Uterus (tissue), 4 donors: ENCODE measurements around the gene GRM8. TPM values are rescaled to one million over a fixed set of nuclear protein-coding genes. Genes with fewer than 3 reads are reported as not detected.

Experiments
- DNase-seq, 2 donors: peaks; one replicate each; pipeline ENCODE4 v3.0.0-alpha.2; 2019 to 2020
- H3K27ac ChIP-seq, 2 donors: fragments of 200-600 bp; sonication (generic); 1 replicate in 1 of 2; 2 replicates in 1 of 2; pipeline ENCODE4 v1.5.1; 2016 to 2018
- H3K27me3 ChIP-seq, 2 donors: fragments of 200-600 bp; sonication (generic); one replicate each; pipeline ENCODE4 v1.5.1; 2018 to 2019; ENCODE audit warnings: control low read depth in 1 of 2
- H3K36me3 ChIP-seq, 2 donors: fragments of 200-600 bp; sonication (generic); one replicate each; pipeline ENCODE4 v1.5.1; 2019; ENCODE audit warnings: control low read depth in 1 of 2
- H3K4me1 ChIP-seq, 2 donors: fragments of 200-600 bp; sonication (generic); one replicate each; pipeline ENCODE4 v1.5.1; 2018 to 2019; ENCODE audit warnings: control low read depth in 1 of 2
- H3K4me3 ChIP-seq, 2 donors: fragments of 200-600 bp; sonication (generic); 1 replicate in 1 of 2; 2 replicates in 1 of 2; pipeline ENCODE4 v1.5.1; 2018 to 2019; ENCODE audit warnings: mild to moderate bottlenecking in 1 of 2
- H3K9me3 ChIP-seq, 2 donors: fragments of 200-600 bp; sonication (generic); one replicate each; pipeline ENCODE4 v1.5.1; 2019; ENCODE audit warnings: control low read depth in 1 of 2
- POLR2A ChIP-seq, 2 donors: fragments of 450-650 bp; IDR thresholded peaks; one replicate each; pipeline ENCODE4 v1.6.1; 2016; ENCODE audit warnings: antibody characterized with exemption in 2 of 2, mild to moderate bottlenecking in 1 of 2, moderate library complexity in 1 of 2
- intact Hi-C: fragments of 100-400 bp; cut with DNase I; formaldehyde crosslinking; loops from one replicate; pipeline ENCODE4 v1.15.1; 2023; ENCODE audit warnings: low total_unique reads
- microRNA counts, 2 donors: library from miRNA; unstranded; fragments of <30 nt; microRNA quantifications; one replicate each; lab custom pipeline; 2016 to 2017
- microRNA-seq: library from miRNA; unstranded; fragments of <30 nt; microRNA quantifications from one replicate; pipeline ENCODE4, GENCODE V29; 2016; ENCODE audit warnings: borderline microRNAs expressed, borderline replicate concordance
- small RNA-seq: library from RNA; depleted of rRNA; stranded (forward); fragments of <200 nt; gene quantifications from one replicate; pipeline ENCODE3, GENCODE V24; 2016
- total RNA-seq, 4 donors: library from RNA; depleted of rRNA in 3 of 4; stranded (reverse); fragments of >200 nt in 3 of 4; gene quantifications; one replicate each; pipeline versions ENCODE4 v1.1.0 to v1.2.4, GENCODE V29; 2014 to 2023
- TF ChIP-seq, protein P1 (sequence below), 4 experiments: fragments of 200-600 bp in 2 of 4; fragments of 450-650 bp in 2 of 4; sonication (generic) in 2 of 4; IDR thresholded peaks; one replicate each; pipeline ENCODE4 v1.5.1; 2016 to 2019; ENCODE audit warnings: antibody characterized with exemption in 4 of 4, mild to moderate bottlenecking in 2 of 4, moderate library complexity in 1 of 4
- donor health status: DM: yes; HTN: yes; CAD: no.

GRM8 gene
- total RNA-seq, 4 donors from 2014 or later, result 3.9 TPM; not detected in 3

DNA sequence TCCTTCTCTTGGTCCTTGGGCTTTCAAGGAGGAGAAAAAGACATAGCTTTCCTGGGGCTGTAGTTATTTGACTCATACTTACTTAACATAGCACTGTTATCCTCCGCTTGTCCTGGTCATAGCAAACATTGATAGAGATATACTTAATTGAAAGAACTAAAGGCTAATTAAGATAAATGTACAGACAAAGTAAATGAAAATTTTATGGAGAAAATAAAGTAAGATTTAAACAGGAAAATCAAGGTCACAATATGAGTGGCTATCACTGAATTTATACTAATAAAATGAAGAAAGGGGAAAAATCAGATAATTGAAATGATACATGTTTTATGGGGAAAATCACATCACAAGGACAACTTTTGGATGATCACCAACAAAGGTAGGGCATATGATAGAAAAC, 849.7 kb downstream of the GRM8 start:
- H3K9me3 ChIP-seq, result no peaks in the 10 kb centered on the region
- H3K4me1 ChIP-seq, result no peaks in the 10 kb centered on the region
- intact Hi-C loops, result no loop called here
- no peaks in the 10 kb centered on the region for H3K27me3 ChIP-seq
- no peak for DNase-seq
- H3K27ac ChIP-seq, result no peak overlapping the region
- no peaks in the 10 kb centered on the region for H3K36me3 ChIP-seq
- no peak overlapping the region for H3K4me3 ChIP-seq
- TF ChIP-seq, protein P1, sequence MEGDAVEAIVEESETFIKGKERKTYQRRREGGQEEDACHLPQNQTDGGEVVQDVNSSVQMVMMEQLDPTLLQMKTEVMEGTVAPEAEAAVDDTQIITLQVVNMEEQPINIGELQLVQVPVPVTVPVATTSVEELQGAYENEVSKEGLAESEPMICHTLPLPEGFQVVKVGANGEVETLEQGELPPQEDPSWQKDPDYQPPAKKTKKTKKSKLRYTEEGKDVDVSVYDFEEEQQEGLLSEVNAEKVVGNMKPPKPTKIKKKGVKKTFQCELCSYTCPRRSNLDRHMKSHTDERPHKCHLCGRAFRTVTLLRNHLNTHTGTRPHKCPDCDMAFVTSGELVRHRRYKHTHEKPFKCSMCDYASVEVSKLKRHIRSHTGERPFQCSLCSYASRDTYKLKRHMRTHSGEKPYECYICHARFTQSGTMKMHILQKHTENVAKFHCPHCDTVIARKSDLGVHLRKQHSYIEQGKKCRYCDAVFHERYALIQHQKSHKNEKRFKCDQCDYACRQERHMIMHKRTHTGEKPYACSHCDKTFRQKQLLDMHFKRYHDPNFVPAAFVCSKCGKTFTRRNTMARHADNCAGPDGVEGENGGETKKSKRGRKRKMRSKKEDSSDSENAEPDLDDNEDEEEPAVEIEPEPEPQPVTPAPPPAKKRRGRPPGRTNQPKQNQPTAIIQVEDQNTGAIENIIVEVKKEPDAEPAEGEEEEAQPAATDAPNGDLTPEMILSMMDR (IDR thresholded peaks at IDR 0.05), result no peak
- no peak for TF ChIP-seq POLR2A (IDR thresholded peaks at IDR 0.05)

DNA sequence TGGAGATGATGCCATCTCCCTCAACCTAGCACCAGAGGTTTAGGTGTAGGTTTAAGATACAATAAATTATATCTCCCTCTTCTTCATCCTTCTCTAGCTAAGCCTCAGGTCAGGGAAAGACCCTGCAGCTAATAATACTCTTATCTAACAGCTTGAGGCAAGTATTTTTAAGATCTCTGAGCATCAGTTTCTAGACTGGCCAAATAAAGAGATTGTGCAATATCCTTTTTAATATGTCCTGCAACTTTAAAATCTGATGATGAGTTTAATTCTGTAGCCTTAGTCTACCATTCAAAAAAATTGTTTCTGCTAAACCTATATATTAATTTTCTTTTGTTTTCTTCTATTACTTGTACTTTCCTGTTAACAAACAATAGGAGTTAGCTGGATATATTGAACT, 850.8 kb downstream of the GRM8 start:
- intact Hi-C loops, result no loop called here
- no peak for DNase-seq
- Histone ChIP-seq H3K9me3 (no peaks in the 10 kb centered on the region), H3K4me1 (no peaks in the 10 kb centered on the region), H3K4me3 (no peak overlapping the region), H3K27me3 (no peaks in the 10 kb centered on the region), H3K27ac (no peak overlapping the region), H3K36me3 (no peaks in the 10 kb centered on the region)
- TF ChIP-seq, protein P1 (IDR thresholded peaks at IDR 0.05), result no peak
- TF ChIP-seq POLR2A (IDR thresholded peaks at IDR 0.05), result no peak

DNA sequence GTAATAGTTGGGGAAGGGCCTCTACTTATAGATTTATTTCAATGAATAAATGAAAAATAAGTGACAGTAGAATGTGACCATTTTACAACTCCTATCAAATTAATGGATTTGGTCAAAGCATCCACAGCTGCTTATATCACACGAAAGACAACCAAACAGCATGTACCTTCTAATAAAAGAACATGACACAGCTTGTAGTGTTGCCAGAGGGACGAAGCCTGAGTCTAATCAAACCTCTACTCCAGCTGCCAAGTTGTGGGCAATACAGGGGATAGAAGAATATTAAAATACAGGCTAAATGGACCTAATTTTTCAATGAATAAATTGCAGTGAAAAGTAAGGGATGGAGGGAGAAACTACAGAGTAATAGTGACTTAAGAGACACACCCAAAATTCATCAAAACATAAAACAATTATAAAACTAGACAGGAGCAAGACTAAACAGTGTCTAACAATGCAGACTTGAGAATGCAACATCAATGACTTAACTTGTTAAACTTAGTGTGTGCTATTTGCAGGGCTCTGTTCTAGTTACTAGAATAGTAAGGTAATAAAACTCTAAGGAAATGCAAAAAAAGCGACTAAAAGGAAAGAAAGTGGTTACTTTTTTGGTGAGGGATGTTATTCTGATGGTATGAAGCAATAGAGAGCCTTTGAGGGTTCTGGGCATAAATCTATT, 853.8 kb downstream of the GRM8 start:
- Histone ChIP-seq H3K4me3 (no peak overlapping the region), H3K27ac (no peak overlapping the region), H3K9me3 (no peaks in the 10 kb centered on the region), H3K4me1 (no peaks in the 10 kb centered on the region), H3K36me3 (no peaks in the 10 kb centered on the region), H3K27me3 (no peaks in the 10 kb centered on the region)
- intact Hi-C loops, result no loop called here
- DNase-seq, result no peak
- TF ChIP-seq, protein P1 (IDR thresholded peaks at IDR 0.05), result no peak
- no peak for TF ChIP-seq POLR2A (IDR thresholded peaks at IDR 0.05)

DNA sequence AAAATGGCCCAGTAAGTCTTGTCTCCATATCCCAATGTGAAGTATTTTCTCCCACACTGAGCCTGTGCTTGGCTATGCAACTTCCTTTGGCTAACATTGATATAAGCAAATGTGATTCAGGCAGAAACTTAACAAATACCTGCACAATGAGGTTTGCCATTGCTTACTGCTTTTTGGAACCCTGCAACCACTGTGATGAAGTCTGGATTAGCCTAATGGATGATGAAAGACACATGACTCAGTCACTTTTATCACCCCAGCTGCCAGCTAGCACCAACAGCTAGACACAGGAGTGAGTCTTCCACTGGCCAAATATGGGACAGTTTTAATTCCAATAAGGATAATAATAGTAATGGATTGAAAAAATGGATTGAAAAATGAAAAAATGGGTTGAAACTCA, 854.5 kb downstream of the GRM8 start:
- no peak overlapping the region for H3K27ac ChIP-seq

DNA sequence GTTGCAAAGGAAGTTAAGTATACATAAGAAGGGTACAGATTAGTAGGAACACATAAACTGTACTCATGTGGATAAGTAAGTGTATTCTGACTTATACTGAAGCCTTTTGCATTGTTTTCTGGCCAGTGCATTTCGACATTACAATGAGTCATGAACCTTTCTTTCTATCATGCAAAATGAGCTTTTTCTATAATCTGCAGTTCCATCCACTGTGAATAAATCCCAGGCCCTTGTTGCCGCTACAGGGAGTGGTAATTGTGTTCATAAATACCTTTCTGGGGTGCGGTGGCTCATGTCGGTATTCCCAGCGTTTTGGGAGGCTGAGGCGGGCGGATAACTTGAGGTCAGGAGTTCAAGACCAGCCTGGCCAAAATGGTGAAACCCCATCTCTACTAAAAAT, 858.3 kb downstream of the GRM8 start:
- no peak overlapping the region for H3K27ac ChIP-seq
- TF ChIP-seq POLR2A (IDR thresholded peaks at IDR 0.05), result no peak
- TF ChIP-seq, protein P1 (IDR thresholded peaks at IDR 0.05), result no peak

More for the DNA sequence above, 854.5 kb downstream of the GRM8 start:
- no peak for DNase-seq
- H3K9me3 ChIP-seq, result no peaks in the 10 kb centered on the region
- H3K4me1 ChIP-seq, result no peaks in the 10 kb centered on the region
- H3K36me3 ChIP-seq, result no peaks in the 10 kb centered on the region
- no peak overlapping the region for H3K4me3 ChIP-seq
- TF ChIP-seq, protein P1 (IDR thresholded peaks at IDR 0.05), result no peak
- no peak for TF ChIP-seq POLR2A (IDR thresholded peaks at IDR 0.05)
- H3K27me3 ChIP-seq, result no peaks in the 10 kb centered on the region
- intact Hi-C loops, result no loop called here

More for the DNA sequence above, 858.3 kb downstream of the GRM8 start:
- intact Hi-C loops, result no loop called here
- Histone ChIP-seq H3K36me3 (no peaks in the 10 kb centered on the region), H3K4me1 (no peaks in the 10 kb centered on the region), H3K9me3 (no peaks in the 10 kb centered on the region), H3K27me3 (no peaks in the 10 kb centered on the region), H3K4me3 (no peak overlapping the region)
- no peak for DNase-seq

MicroRNAs encoded within 50 kb of the gene (microRNA counts, 767-probe panel; counts per million panel counts)
- 0 counts per million in 2 donors for microRNA hsa-miR-592 (lab: Ali Mortazavi, UCI)

Small RNAs within 50 kb of the gene (microRNA-seq; reads per million reads assigned to microRNA genes)
- not detected for gene MIR592

Small RNAs within 50 kb of the gene (small RNA-seq; reads per million reads assigned to genes)
- gene MIR592, result not detected

Other genes starting within 250 kb of the GRM8 start
- 10 to 100 TPM; 19.7 to 49.1 (median 40.1) TPM for gene ZNF800, start 139.8 kb upstream of the GRM8 start, total RNA-seq